ENCODE measurements around the gene ACAP1.

The ACAP1 gene

DNA sequence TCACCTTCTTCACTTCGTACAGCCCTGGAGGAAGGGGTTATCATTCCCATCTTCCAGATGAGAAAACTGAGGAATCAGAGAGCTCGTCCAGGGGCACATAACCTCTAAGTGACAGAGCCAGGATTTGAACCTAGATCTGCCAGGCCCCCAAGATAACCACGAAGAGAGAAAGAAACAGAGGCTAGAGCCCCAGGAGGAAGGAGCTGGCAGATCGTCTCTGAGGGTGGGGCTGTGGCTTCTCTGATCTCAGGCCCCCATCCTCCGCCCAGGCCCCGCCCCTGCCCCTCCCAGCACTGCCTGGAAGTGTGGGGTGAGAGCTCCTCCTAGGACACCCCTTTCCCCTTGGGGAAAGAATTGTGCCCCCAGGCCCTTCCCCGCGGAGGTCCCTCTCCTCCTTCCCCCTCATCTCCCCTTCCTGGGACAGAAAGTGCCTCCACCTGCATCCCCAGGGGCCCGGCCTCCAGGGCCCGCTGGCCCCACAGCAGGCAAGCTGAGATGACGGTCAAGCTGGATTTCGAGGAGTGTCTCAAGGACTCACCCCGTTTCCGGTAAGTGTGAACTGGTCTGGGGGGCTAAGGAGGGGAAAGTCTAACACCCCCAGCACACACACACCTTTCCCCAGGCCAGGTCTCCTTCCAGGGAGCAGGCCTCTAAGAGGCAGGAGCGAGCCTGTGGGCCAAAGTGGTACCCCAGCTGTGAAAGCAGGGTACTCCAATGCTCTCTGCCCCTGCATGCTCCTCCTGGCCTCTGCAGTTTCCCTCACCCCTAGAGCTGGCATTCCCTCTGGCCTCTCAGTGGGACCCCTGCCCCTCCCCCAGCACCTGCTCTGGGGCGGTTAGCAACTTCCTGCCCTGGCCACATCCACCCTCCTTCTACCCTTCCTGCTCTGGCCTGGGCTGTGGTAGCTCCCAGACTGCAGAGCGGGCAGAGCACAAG is at the start of gene ACAP1:
TSS of gene ACAP1 (plus strand) at position 290 of the 936 bp plus-strand sequence. CDS start at position 496, 206 bp downstream.
- TF ChIP-seq, protein P1, sequence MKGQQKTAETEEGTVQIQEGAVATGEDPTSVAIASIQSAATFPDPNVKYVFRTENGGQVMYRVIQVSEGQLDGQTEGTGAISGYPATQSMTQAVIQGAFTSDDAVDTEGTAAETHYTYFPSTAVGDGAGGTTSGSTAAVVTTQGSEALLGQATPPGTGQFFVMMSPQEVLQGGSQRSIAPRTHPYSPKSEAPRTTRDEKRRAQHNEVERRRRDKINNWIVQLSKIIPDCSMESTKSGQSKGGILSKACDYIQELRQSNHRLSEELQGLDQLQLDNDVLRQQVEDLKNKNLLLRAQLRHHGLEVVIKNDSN (IDR thresholded peaks at IDR 0.05): no peak
- TF ChIP-seq, protein P2, sequence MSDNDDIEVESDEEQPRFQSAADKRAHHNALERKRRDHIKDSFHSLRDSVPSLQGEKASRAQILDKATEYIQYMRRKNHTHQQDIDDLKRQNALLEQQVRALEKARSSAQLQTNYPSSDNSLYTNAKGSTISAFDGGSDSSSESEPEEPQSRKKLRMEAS (IDR thresholded peaks at IDR 0.05): no peak
- TF ChIP-seq FOXM1 (IDR thresholded peaks at IDR 0.05; ENCODE audit: borderline replicate concordance, low read depth) (no peak), TAF1 (IDR thresholded peaks at IDR 0.05; ENCODE audit: low read depth) (no peak), REST (IDR thresholded peaks at IDR 0.05; ENCODE audit: low read depth) (no peak), EP300 (IDR thresholded peaks at IDR 0.05; ENCODE audit: borderline replicate concordance) (no peak), TEAD4 (IDR thresholded peaks at IDR 0.05) (no peak), ZBTB7A (IDR thresholded peaks at IDR 0.05; ENCODE audit: low read depth) (no peak), TCF12 (IDR thresholded peaks at IDR 0.05; ENCODE audit: low read depth) (no peak), EGR1 (IDR thresholded peaks at IDR 0.05) (no peak), CREB1 (IDR thresholded peaks at IDR 0.05; ENCODE audit: low read depth) (no peak), NFIC (IDR thresholded peaks at IDR 0.05) (no peak), CEBPB (IDR thresholded peaks at IDR 0.05) (no peak), RAD21 (IDR thresholded peaks at IDR 0.05; ENCODE audit: low read depth) (no peak), YY1 (IDR thresholded peaks at IDR 0.05; ENCODE audit: low read depth) (no peak)

- no peak for TF ChIP-seq NFIC (IDR thresholded peaks at IDR 0.05)
- no peak for TF ChIP-seq REST (IDR thresholded peaks at IDR 0.05; ENCODE audit: low read depth)
- TF ChIP-seq CEBPB (IDR thresholded peaks at IDR 0.05): no peak
- no peak for TF ChIP-seq ZBTB7A (IDR thresholded peaks at IDR 0.05; ENCODE audit: low read depth)
Measured at GRCh38 chr17:7289256-7290032, 46.9 kb upstream of the ACAP1 start.

DNA sequence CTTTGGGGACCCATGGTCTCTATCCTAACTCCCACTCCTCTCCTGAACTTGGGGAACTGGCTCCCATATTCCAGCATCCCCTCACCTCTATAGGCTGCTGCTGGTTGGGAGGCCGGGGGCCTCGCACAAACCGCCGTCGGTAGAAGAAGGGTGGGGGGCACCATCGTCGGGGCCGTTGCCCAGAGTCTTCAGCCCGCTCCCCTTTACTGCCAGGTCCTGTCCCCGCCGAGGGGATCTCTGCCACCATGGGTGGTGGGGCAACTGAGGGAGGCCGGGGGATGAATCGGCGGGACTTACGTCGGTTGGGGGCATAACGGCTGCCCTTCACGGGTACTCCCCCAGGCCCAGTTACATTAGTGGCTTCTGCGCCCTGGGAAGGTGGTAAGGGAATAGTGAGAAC is 46.2 kb upstream of the ACAP1 start:
- TF ChIP-seq RAD21 (IDR thresholded peaks at IDR 0.05; ENCODE audit: low read depth) (no peak), EGR1 (IDR thresholded peaks at IDR 0.05) (no peak), TAF1 (IDR thresholded peaks at IDR 0.05; ENCODE audit: low read depth) (no peak), CEBPB (IDR thresholded peaks at IDR 0.05) (no peak), TEAD4 (IDR thresholded peaks at IDR 0.05) (no peak), FOXM1 (IDR thresholded peaks at IDR 0.05; ENCODE audit: borderline replicate concordance, low read depth) (no peak)

GRCh38 chr17:7290685-7291084 is 45.6 kb upstream of the ACAP1 start:
- TF ChIP-seq, protein P2 (IDR thresholded peaks at IDR 0.05): no peak
- TF ChIP-seq TAF1 (IDR thresholded peaks at IDR 0.05; ENCODE audit: low read depth) (no peak), RAD21 (IDR thresholded peaks at IDR 0.05; ENCODE audit: low read depth) (no peak), CEBPB (IDR thresholded peaks at IDR 0.05) (no peak), FOXM1 (IDR thresholded peaks at IDR 0.05; ENCODE audit: borderline replicate concordance, low read depth) (no peak)
- TF ChIP-seq, protein P1 (IDR thresholded peaks at IDR 0.05): no peak

- TF ChIP-seq TEAD4 (IDR thresholded peaks at IDR 0.05): no peak
- no peak for TF ChIP-seq RAD21 (IDR thresholded peaks at IDR 0.05; ENCODE audit: low read depth)
- no peak for TF ChIP-seq NFIC (IDR thresholded peaks at IDR 0.05)
- TF ChIP-seq EP300 (IDR thresholded peaks at IDR 0.05; ENCODE audit: borderline replicate concordance): no peak
- TF ChIP-seq ZBTB7A (IDR thresholded peaks at IDR 0.05; ENCODE audit: low read depth): no peak
- no peak for TF ChIP-seq EGR1 (IDR thresholded peaks at IDR 0.05)
- no peak for TF ChIP-seq TCF12 (IDR thresholded peaks at IDR 0.05; ENCODE audit: low read depth)
- TF ChIP-seq, protein P2 (IDR thresholded peaks at IDR 0.05): no peak
- TF ChIP-seq REST (IDR thresholded peaks at IDR 0.05; ENCODE audit: low read depth): no peak
- no peak for TF ChIP-seq YY1 (IDR thresholded peaks at IDR 0.05; ENCODE audit: low read depth)
- TF ChIP-seq FOXM1 (IDR thresholded peaks at IDR 0.05; ENCODE audit: borderline replicate concordance, low read depth): no peak
- TF ChIP-seq CREB1 (IDR thresholded peaks at IDR 0.05; ENCODE audit: low read depth): no peak
Measured at GRCh38 chr17:7292194-7292593, 44.1 kb upstream of the ACAP1 start.
